DOHH2 (cell line): ENCODE data around the gene INPP5F.

ENCODE experiments used
- CTCF ChIP-seq: fragments of 200-600 bp; sonication (generic); IDR thresholded peaks from one replicate; pipeline ENCODE4 v1.5.1; 2014; ENCODE audit warnings: antibody characterized with exemption, mild to moderate bottlenecking, low read depth, low read length; ENCODE audit not compliant: poor library complexity, severe bottlenecking
- EZH2phosphoT487 ChIP-seq: fragments of 200-600 bp; sonication (generic); IDR thresholded peaks from 2 replicates; pipeline ENCODE4 v1.6.1; 2017; ENCODE audit warnings: borderline replicate concordance, mild to moderate bottlenecking, antibody characterized with exemption, low read length, moderate library complexity, mixed read lengths

GRCh38 chr10:119753309-119753708, 27.5 kb downstream of the INPP5F start:
- TF ChIP-seq CTCF, result no peak
- TF ChIP-seq EZH2phosphoT487, result no peak
